Measurements from ENCODE around the gene HAPSTR1. TPM values are rescaled to one million over a fixed set of nuclear protein-coding genes. Genes with fewer than 3 reads are reported as not detected.
"Not testable (repeated sequence)": the region's sequence is repeated elsewhere in the genome, so short reads cannot be mapped to it uniquely, and the experiment has no call there.

The HAPSTR1 gene
- polyA plus RNA-seq, 1 donor, result 31.4 TPM

DNA sequence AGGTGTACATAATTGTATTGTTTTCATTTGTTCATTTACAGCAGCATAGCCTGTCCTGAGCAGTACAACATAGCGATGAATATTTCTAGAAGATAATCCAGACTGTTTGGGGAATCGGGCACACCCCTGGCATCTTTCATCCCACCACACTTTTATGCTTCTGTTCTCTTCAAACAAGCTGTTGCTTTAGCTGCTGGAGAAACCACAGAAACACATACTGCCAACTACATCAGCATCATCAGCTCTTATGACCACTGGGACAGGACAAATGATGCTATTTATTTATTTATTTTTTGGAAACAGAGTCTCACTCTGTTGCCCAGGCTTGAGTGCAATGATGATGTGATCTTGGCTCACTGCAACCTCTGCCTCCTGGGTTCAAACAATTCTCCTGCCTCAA, 22.6 kb upstream of the HAPSTR1 start:
- Histone ChIP-seq H3K9me3 (ENCODE audit: control insufficient read depth, low read depth, low read length) (no peaks in the 10 kb centered on the region), H3K4me3 (ENCODE audit: low read length) (no peak overlapping the region), H3K27me3 (ENCODE audit: control insufficient read depth, insufficient read depth, low read length) (no peaks in the 10 kb centered on the region), H3K27ac (ENCODE audit: low read length) (no peak overlapping the region), H3K36me3 (ENCODE audit: control insufficient read depth, insufficient read depth, low read length) (no peaks in the 10 kb centered on the region), H3K4me1 (ENCODE audit: control insufficient read depth, insufficient read depth, low read length) (no peaks in the 10 kb centered on the region)
- no peak for DNase-seq
- WGBS (ENCODE audit: insufficient coverage, low lambda C conversion rate), result no CpG with 5 or more reads among the region's 2 CpGs

DNA sequence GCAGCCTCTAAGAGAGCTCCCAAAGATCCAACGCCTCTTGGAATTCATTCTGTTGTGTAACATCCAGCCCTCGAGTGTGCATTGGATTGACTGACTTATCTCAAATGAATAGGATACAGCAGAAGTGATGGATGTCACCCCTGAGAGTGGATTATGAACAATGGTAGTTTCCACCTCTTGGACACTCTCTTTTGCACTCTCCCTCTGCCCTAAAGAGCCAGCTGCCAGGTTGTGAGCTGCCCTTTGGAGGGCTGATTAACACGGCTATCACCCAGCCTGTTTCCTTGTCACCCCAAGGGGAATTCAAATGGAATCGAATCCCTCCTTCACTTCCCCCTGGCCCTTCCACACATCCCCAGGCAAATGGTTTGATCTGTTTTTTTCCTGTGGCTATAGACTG, 21.2 kb upstream of the HAPSTR1 start:
- no peaks in the 10 kb centered on the region for H3K4me1 ChIP-seq (ENCODE audit: control insufficient read depth, insufficient read depth, low read length)
- no peak overlapping the region for H3K4me3 ChIP-seq (ENCODE audit: low read length)
- no peak for DNase-seq
- no CpG with 5 or more reads among the region's 4 CpGs for WGBS (ENCODE audit: insufficient coverage, low lambda C conversion rate)
- no peaks in the 10 kb centered on the region for H3K9me3 ChIP-seq (ENCODE audit: control insufficient read depth, low read depth, low read length)
- no peaks in the 10 kb centered on the region for H3K36me3 ChIP-seq (ENCODE audit: control insufficient read depth, insufficient read depth, low read length)
- no peak overlapping the region for H3K27ac ChIP-seq (ENCODE audit: low read length)
- no peaks in the 10 kb centered on the region for H3K27me3 ChIP-seq (ENCODE audit: control insufficient read depth, insufficient read depth, low read length)

DNA sequence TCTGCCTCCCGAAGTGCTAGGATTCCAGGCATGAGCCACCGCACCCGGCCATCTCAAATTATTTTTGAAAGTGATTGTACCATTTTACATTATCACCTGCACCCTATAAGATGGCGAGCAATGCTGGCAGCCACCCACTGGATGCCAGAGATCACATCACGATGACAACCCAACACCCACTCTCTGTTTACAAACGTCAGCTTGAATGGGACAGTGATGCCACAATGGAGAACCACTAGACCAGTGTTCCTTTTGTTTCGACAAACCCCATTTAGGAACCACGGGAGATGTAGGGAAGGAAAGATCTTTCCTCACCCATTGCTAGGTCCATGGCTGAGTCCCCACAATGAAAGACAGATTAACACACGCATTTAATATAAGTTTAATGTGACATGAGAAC, 20.1 kb upstream of the HAPSTR1 start:
- Histone ChIP-seq H3K36me3 (ENCODE audit: control insufficient read depth, insufficient read depth, low read length) (no peaks in the 10 kb centered on the region), H3K27ac (ENCODE audit: low read length) (no peak overlapping the region), H3K4me3 (ENCODE audit: low read length) (no peak overlapping the region), H3K27me3 (ENCODE audit: control insufficient read depth, insufficient read depth, low read length) (no peaks in the 10 kb centered on the region), H3K9me3 (ENCODE audit: control insufficient read depth, low read depth, low read length) (no peaks in the 10 kb centered on the region), H3K4me1 (ENCODE audit: control insufficient read depth, insufficient read depth, low read length) (no peaks in the 10 kb centered on the region)
- DNase-seq, result no peak
- no CpG with 5 or more reads among the region's 9 CpGs for WGBS (ENCODE audit: insufficient coverage, low lambda C conversion rate)

DNA sequence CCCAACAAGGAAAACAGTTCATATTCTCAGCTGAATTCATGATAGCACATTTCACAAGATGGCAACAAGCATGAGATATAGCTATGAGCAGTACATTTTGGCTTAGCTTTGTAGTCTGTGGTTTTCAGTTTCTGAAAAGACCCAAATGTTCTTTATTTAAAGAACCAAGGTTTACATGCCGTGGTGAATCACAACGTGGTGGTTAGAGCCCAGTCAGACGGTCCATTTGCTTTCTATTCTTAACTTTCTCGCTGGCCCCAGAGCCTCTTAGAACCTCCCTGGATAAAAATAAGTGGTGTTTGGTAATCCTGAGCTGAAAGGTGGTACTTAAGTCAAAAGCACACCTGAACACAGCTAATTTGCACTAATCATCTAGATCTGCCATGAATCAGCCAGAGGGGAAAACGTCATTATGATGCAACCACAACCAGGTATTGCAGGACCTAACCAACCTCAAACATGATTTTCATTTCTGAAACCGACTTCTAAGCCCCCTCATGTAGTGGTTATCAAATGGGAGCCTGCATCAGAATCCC, 18.6 kb upstream of the HAPSTR1 start:
- Histone ChIP-seq H3K27ac (ENCODE audit: low read length) (no peak overlapping the region), H3K4me3 (ENCODE audit: low read length) (no peak overlapping the region), H3K4me1 (ENCODE audit: control insufficient read depth, insufficient read depth, low read length) (no peaks in the 10 kb centered on the region), H3K9me3 (ENCODE audit: control insufficient read depth, low read depth, low read length) (no peaks in the 10 kb centered on the region), H3K36me3 (ENCODE audit: control insufficient read depth, insufficient read depth, low read length) (no peaks in the 10 kb centered on the region), H3K27me3 (ENCODE audit: control insufficient read depth, insufficient read depth, low read length) (no peaks in the 10 kb centered on the region)
- DNase-seq, result no peak
- 88% methylated on average over 3 of the region's 6 CpGs for WGBS (ENCODE audit: insufficient coverage, low lambda C conversion rate)

DNA sequence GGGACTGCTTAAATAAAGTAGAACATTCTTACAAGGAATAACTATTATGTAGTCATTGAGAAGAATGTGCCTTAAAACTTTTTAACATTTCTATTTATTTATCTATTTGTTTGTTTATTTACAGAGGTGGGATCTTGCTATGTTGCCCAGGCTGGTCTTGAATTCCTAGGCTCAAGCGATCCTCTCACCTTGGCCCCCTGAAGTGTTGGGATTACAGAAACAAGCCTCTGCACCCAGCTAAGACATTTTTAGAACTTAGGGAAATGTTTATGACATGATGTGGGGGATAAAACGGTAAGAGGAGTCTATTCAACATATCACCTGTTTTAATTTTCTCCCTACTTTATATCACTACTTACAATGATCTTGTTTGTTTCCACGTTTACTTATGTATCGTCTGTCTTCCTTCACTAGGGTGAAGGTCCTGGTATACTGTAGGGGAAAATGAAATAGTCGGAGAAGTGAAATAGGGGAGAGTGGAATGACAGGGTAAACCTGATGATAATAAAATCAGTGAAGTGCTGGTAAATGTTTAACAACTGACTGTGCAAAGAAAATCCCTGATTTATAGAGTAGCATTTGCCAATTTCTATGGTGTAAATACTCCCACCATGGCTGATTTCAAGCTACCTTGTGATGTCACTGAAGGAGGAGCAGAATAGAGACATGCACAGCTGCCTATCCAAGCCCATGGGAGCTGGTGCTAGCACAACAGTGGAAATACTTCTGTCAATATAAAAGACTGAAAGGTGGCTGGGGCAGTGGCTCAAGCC, 16.0 kb upstream of the HAPSTR1 start:
- H3K27me3 ChIP-seq (ENCODE audit: control insufficient read depth, insufficient read depth, low read length), result no peaks in the 10 kb centered on the region
- no peak for DNase-seq
- WGBS (ENCODE audit: insufficient coverage, low lambda C conversion rate), result 55% methylated on average over 3 of the region's 5 CpGs
- no peaks in the 10 kb centered on the region for H3K36me3 ChIP-seq (ENCODE audit: control insufficient read depth, insufficient read depth, low read length)
- H3K27ac ChIP-seq (ENCODE audit: low read length), result no peak overlapping the region
- H3K4me3 ChIP-seq (ENCODE audit: low read length), result no peak overlapping the region
- no peaks in the 10 kb centered on the region for H3K4me1 ChIP-seq (ENCODE audit: control insufficient read depth, insufficient read depth, low read length)
- H3K9me3 ChIP-seq (ENCODE audit: control insufficient read depth, low read depth, low read length), result no peaks in the 10 kb centered on the region

DNA sequence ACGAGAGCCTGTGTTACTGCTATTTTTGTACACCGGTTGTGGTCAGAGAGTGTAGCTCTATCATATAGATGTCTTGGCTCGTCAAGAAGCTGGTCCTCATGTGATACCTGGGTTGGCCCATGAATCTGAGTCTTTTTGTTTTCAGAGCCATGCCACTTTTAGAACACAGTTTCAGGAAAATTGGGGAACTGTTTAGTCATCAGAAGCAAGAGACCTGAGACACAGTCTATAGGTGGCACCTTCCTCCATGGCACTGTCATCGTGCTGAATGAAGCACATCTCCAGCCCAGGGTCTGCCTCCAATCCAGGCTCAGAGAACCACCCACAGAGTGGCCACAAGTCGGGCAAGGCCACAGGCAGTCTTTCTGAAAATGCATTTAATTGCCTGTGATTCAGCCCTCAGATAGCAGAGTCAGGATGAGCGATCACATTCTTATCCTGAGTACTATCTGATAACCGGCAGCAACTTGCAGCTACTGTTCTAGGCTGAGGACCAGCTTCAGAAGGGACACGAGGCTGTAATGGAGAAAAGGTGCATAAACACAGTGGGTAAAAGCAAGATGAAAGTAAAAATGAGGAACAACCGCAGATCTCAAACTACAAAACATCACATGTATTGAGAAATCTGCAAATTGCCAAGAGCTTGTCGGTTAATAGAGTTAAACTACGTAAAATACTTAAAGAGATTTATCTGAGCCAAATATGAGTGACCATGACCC, 14.2 kb upstream of the HAPSTR1 start:
- no peaks in the 10 kb centered on the region for H3K27me3 ChIP-seq (ENCODE audit: control insufficient read depth, insufficient read depth, low read length)
- DNase-seq, result no peak
- no CpG with 5 or more reads among the region's 11 CpGs for WGBS (ENCODE audit: insufficient coverage, low lambda C conversion rate)
- H3K4me3 ChIP-seq (ENCODE audit: low read length), result no peak overlapping the region
- no peaks in the 10 kb centered on the region for H3K9me3 ChIP-seq (ENCODE audit: control insufficient read depth, low read depth, low read length)
- H3K4me1 ChIP-seq (ENCODE audit: control insufficient read depth, insufficient read depth, low read length), result no peaks in the 10 kb centered on the region
- H3K36me3 ChIP-seq (ENCODE audit: control insufficient read depth, insufficient read depth, low read length), result no peaks in the 10 kb centered on the region
- no peak overlapping the region for H3K27ac ChIP-seq (ENCODE audit: low read length)

DNA sequence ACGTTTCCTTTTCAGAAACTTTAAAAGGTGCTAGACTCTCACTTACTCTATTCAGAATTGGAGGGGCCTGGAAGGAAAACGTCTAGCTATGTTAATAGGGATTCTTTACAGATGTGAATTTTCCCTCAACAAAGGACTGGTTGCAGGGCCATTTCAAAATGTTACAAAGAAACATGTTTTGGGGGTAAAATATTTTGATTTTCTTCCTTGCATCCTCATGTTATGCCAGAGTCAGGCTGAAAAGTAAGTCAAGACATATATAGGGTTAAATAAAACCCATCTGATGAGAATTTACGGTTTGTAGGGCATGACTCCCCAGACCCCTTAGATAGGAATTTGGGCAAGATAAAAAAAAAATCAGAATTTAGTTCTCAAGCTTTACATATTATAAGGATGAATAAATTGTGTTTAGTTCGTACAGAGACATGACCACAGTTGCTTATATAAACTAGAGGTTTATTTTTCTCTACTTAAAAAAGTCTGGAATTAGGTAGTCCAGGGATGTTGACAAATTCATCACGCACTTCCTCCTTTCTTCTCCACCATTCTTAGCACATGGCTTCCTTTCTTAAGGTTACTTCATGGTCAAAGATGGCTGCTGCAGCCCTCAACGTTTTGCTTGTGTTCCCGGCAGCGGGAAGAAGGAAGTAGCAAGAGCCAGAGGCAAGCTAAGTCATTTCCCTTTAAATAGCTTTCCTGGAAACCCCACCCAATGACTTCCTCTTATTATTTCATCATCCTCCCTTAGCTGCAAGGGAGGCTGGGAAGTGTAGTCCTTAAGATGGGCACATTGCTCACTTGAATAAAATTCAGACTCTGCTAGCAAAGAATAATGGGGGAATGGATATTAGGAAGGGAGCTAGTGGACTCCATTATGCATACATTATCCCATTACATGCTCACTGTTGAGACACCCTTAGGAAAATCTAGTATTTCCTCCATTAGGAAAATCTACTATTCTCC, 12.7 kb upstream of the HAPSTR1 start:
- H3K9me3 ChIP-seq (ENCODE audit: control insufficient read depth, low read depth, low read length); H3K27me3 ChIP-seq (ENCODE audit: control insufficient read depth, insufficient read depth, low read length); H3K4me3 ChIP-seq (ENCODE audit: low read length); H3K4me1 ChIP-seq (ENCODE audit: control insufficient read depth, insufficient read depth, low read length); H3K27ac ChIP-seq (ENCODE audit: low read length); H3K36me3 ChIP-seq (ENCODE audit: control insufficient read depth, insufficient read depth, low read length): not testable (repeated sequence)
- DNase-seq, result peak; percentile 24 to 34
- 100% methylated on average over 1 of the region's 8 CpGs for WGBS (ENCODE audit: insufficient coverage, low lambda C conversion rate)

DNA sequence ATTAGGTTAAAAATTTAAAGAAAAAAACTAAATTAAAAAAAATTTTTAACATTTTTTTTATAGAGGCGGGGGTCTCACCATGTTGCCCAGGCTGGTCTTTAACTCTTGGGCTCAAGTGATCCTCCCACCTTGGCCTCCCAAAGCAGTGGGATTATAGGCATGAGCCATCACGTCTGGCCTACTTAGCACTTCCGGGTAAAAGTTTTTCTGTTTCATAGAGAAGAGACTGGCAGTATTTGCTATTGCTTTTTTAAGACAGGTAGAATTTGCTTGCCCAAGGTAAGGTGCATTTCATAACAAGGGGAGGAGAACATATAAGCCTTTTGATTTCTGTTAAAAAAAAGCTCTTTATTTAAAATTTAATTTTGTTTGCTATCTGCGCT, 12.0 kb upstream of the HAPSTR1 start:
- Histone ChIP-seq H3K9me3 (ENCODE audit: control insufficient read depth, low read depth, low read length) (no peaks in the 10 kb centered on the region), H3K4me1 (ENCODE audit: control insufficient read depth, insufficient read depth, low read length) (no peaks in the 10 kb centered on the region), H3K27ac (ENCODE audit: low read length) (no peak overlapping the region), H3K27me3 (ENCODE audit: control insufficient read depth, insufficient read depth, low read length) (no peaks in the 10 kb centered on the region), H3K36me3 (ENCODE audit: control insufficient read depth, insufficient read depth, low read length) (no peaks in the 10 kb centered on the region), H3K4me3 (ENCODE audit: low read length) (no peak overlapping the region)
- WGBS (ENCODE audit: insufficient coverage, low lambda C conversion rate), result no CpG with 5 or more reads among the region's 4 CpGs
- DNase-seq, result no peak

DNA sequence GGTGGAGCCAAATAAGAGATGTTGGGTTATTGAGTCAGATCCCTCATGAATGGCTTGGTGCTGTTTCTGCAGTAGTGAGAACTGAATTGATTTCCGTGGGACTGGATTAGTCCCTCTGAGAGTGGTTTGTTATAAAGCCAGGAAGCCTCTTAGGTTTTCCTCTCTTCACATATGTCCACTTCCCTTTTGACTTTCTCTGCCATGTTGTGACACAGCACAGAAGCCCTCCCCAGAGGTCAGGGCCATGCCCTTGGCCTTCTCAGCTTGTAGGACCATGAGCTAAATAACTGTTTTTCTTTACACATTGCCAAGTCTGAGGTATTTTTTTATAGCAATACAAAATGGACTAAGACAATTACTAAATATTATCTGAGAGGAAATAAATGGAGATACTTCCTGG, 10.3 kb upstream of the HAPSTR1 start:
- H3K4me1 ChIP-seq (ENCODE audit: control insufficient read depth, insufficient read depth, low read length), result no peaks in the 10 kb centered on the region
- H3K4me3 ChIP-seq (ENCODE audit: low read length), result no peak overlapping the region
- no peak overlapping the region for H3K27ac ChIP-seq (ENCODE audit: low read length)
- H3K36me3 ChIP-seq (ENCODE audit: control insufficient read depth, insufficient read depth, low read length), result no peaks in the 10 kb centered on the region
- WGBS (ENCODE audit: insufficient coverage, low lambda C conversion rate), result no CpG with 5 or more reads among the region's 1 CpG
- H3K9me3 ChIP-seq (ENCODE audit: control insufficient read depth, low read depth, low read length), result no peaks in the 10 kb centered on the region
- no peak for DNase-seq
- no peaks in the 10 kb centered on the region for H3K27me3 ChIP-seq (ENCODE audit: control insufficient read depth, insufficient read depth, low read length)

DNA sequence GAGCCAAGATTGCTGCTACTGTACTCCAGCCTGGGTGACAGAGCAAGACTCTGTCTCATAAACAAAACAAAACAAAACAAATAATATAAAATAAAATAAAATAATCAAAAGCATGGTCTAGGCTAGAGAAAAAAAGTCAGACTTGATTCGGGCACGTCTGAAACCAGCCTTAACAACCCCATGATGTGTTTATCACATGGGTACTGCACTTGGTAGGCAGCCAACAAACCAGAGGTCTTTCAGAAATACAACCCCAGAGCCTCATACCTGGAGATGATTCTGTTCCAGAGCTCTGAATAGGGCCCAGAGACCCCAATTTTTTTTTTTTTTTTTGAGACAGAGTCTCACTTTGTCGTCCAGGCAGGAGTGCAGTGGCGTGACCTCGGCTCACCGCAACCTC, 9.6 kb upstream of the HAPSTR1 start:
- no peak for DNase-seq
- no peaks in the 10 kb centered on the region for H3K9me3 ChIP-seq (ENCODE audit: control insufficient read depth, low read depth, low read length)
- H3K27me3 ChIP-seq (ENCODE audit: control insufficient read depth, insufficient read depth, low read length), result no peaks in the 10 kb centered on the region
- no peak overlapping the region for H3K4me3 ChIP-seq (ENCODE audit: low read length)
- no peaks in the 10 kb centered on the region for H3K36me3 ChIP-seq (ENCODE audit: control insufficient read depth, insufficient read depth, low read length)
- WGBS (ENCODE audit: insufficient coverage, low lambda C conversion rate), result no CpG with 5 or more reads among the region's 6 CpGs
- no peak overlapping the region for H3K27ac ChIP-seq (ENCODE audit: low read length)
- no peaks in the 10 kb centered on the region for H3K4me1 ChIP-seq (ENCODE audit: control insufficient read depth, insufficient read depth, low read length)
